ENCODE measurements around the gene ARHGAP18. TPM values are rescaled to one million over a fixed set of nuclear protein-coding genes. Genes with fewer than 3 reads are reported as not detected.

ARHGAP18 gene
- total RNA-seq, 1 donor from 2014 or later = 38.6 TPM

- Mint-ChIP-seq H3K4me3 (ENCODE audit: unreplicated experiment) (no peak overlapping the region), H3K27ac (ENCODE audit: unreplicated experiment) (no peak overlapping the region), H3K4me1 (ENCODE audit: low read depth, unreplicated experiment) (peaks cover 19% of the 10 kb centered on the region), H3K36me3 (ENCODE audit: low read depth, unreplicated experiment) (no peaks in the 10 kb centered on the region), H3K27me3 (ENCODE audit: low read depth, unreplicated experiment) (no peaks in the 10 kb centered on the region), H3K9me3 (ENCODE audit: unreplicated experiment) (no peaks in the 10 kb centered on the region)
- FAIRE-seq = no peak
- no peak overlapping the region for H3K4me2 ChIP-seq (ENCODE audit: low read length)
- DNase-seq (ENCODE audit: low read depth) = no peak
- peaks cover 83% of the 10 kb centered on the region for H3K79me2 ChIP-seq (ENCODE audit: insufficient read depth, low read length)
- no peak overlapping the region for H2AFZ ChIP-seq (ENCODE audit: low read depth, low read length)
- no peaks in the 10 kb centered on the region for H4K20me1 ChIP-seq (ENCODE audit: insufficient read depth, low read length)
- no peaks in the 10 kb centered on the region for H3K27me3 ChIP-seq (ENCODE audit: insufficient read depth, low read length)
- TF ChIP-seq EZH2 (IDR thresholded peaks at IDR 0.05; ENCODE audit: insufficient read depth, low read length) = no peak
- TF ChIP-seq CTCF (IDR thresholded peaks at IDR 0.05; ENCODE audit: insufficient read depth, low read depth, low read length) = no peak
- no peak overlapping the region for H3K4me3 ChIP-seq (ENCODE audit: insufficient read depth, low read depth, low read length)
- no peaks in the 10 kb centered on the region for H3K9me3 ChIP-seq (ENCODE audit: insufficient read depth, low read depth, low read length)
- H3K9ac ChIP-seq (ENCODE audit: low read length) = no peak overlapping the region
- no peaks in the 10 kb centered on the region for H3K36me3 ChIP-seq (ENCODE audit: insufficient read depth, low read length)
- H3K27ac ChIP-seq (ENCODE audit: low read depth, low read length) = no peak overlapping the region
- H3K4me1 ChIP-seq (ENCODE audit: insufficient read depth, low read length) = peaks cover 5% of the 10 kb centered on the region
These were observed 52.5 kb downstream of the ARHGAP18 start for GRCh38 chr6:129657483-129657882.

- Histone ChIP-seq H3K9ac (ENCODE audit: low read length) (no peak overlapping the region), H3K27me3 (ENCODE audit: insufficient read depth, low read length) (no peaks in the 10 kb centered on the region), H3K4me2 (ENCODE audit: low read length) (no peak overlapping the region), H3K27ac (ENCODE audit: low read depth, low read length) (no peak overlapping the region), H3K4me1 (ENCODE audit: insufficient read depth, low read length) (no peaks in the 10 kb centered on the region), H3K9me3 (ENCODE audit: insufficient read depth, low read depth, low read length) (no peaks in the 10 kb centered on the region), H4K20me1 (ENCODE audit: insufficient read depth, low read length) (no peaks in the 10 kb centered on the region), H3K79me2 (ENCODE audit: insufficient read depth, low read length) (peaks cover 84% of the 10 kb centered on the region), H2AFZ (ENCODE audit: low read depth, low read length) (no peak overlapping the region), H3K36me3 (ENCODE audit: insufficient read depth, low read length) (no peaks in the 10 kb centered on the region), H3K4me3 (ENCODE audit: insufficient read depth, low read depth, low read length) (no peak overlapping the region)
- no peak for DNase-seq (ENCODE audit: low read depth)
- H3K27ac Mint-ChIP-seq (ENCODE audit: unreplicated experiment) = no peak overlapping the region
- H3K4me1 Mint-ChIP-seq (ENCODE audit: low read depth, unreplicated experiment) = peaks cover 28% of the 10 kb centered on the region
- no peak overlapping the region for H3K4me3 Mint-ChIP-seq (ENCODE audit: unreplicated experiment)
- peaks cover 4% of the 10 kb centered on the region for H3K36me3 Mint-ChIP-seq (ENCODE audit: low read depth, unreplicated experiment)
- no peaks in the 10 kb centered on the region for H3K9me3 Mint-ChIP-seq (ENCODE audit: unreplicated experiment)
- TF ChIP-seq EZH2 (IDR thresholded peaks at IDR 0.05; ENCODE audit: insufficient read depth, low read length) (no peak), CTCF (IDR thresholded peaks at IDR 0.05; ENCODE audit: insufficient read depth, low read depth, low read length) (no peak)
- no peak for FAIRE-seq
- H3K27me3 Mint-ChIP-seq (ENCODE audit: low read depth, unreplicated experiment) = no peaks in the 10 kb centered on the region
These were observed 54.6 kb downstream of the ARHGAP18 start for GRCh38 chr6:129655334-129655733.

- TF ChIP-seq CTCF (IDR thresholded peaks at IDR 0.05; ENCODE audit: insufficient read depth, low read depth, low read length) (no peak), EZH2 (IDR thresholded peaks at IDR 0.05; ENCODE audit: insufficient read depth, low read length) (no peak)
- no peak for DNase-seq (ENCODE audit: low read depth)
- Mint-ChIP-seq H3K4me1 (ENCODE audit: low read depth, unreplicated experiment) (peaks cover 30% of the 10 kb centered on the region), H3K9me3 (ENCODE audit: unreplicated experiment) (no peaks in the 10 kb centered on the region), H3K36me3 (ENCODE audit: low read depth, unreplicated experiment) (peaks cover 7% of the 10 kb centered on the region), H3K4me3 (ENCODE audit: unreplicated experiment) (no peak overlapping the region), H3K27ac (ENCODE audit: unreplicated experiment) (no peak overlapping the region), H3K27me3 (ENCODE audit: low read depth, unreplicated experiment) (no peaks in the 10 kb centered on the region)
- H3K4me2 ChIP-seq (ENCODE audit: low read length) = no peak overlapping the region
- no peaks in the 10 kb centered on the region for H3K4me1 ChIP-seq (ENCODE audit: insufficient read depth, low read length)
- H4K20me1 ChIP-seq (ENCODE audit: insufficient read depth, low read length) = no peaks in the 10 kb centered on the region
- no peak overlapping the region for H3K4me3 ChIP-seq (ENCODE audit: insufficient read depth, low read depth, low read length)
- no peaks in the 10 kb centered on the region for H3K27me3 ChIP-seq (ENCODE audit: insufficient read depth, low read length)
- no peaks in the 10 kb centered on the region for H3K36me3 ChIP-seq (ENCODE audit: insufficient read depth, low read length)
- no peak overlapping the region for H3K27ac ChIP-seq (ENCODE audit: low read depth, low read length)
- no peaks in the 10 kb centered on the region for H3K9me3 ChIP-seq (ENCODE audit: insufficient read depth, low read depth, low read length)
- H3K9ac ChIP-seq (ENCODE audit: low read length) = no peak overlapping the region
- H3K79me2 ChIP-seq (ENCODE audit: insufficient read depth, low read length) = peaks cover 74% of the 10 kb centered on the region
- FAIRE-seq = no peak
- H2AFZ ChIP-seq (ENCODE audit: low read depth, low read length) = no peak overlapping the region
These were observed 56.2 kb downstream of the ARHGAP18 start for GRCh38 chr6:129653746-129654145.
